Activated CD8-positive, alpha-beta T cell treated with anti-CD3 and anti-CD28 coated beads, Interleukin-2, amount 10 ng/mL, durations not matched to agents 7 days and 5 days (primary cell): Measurements from ENCODE around the gene RTN4R. TPM values are rescaled to one million over a fixed set of nuclear protein-coding genes. Genes with fewer than 3 reads are reported as not detected.

ENCODE experiments used
- ATAC-seq: fragments of 150-1000 bp; cut with Tn5 transposase; one replicate; pipeline ENCODE4 v1.10.0; 2021; ENCODE audit warnings: moderate library complexity
- CTCF ChIA-PET: fragments of 350-600 bp; sonication (Branson Sonifier 250); formaldehyde crosslinking; loops from one replicate; lab custom pipeline; 2021; ENCODE audit warnings: antibody characterized with exemption; lab: Charles Lee
- POLR2A ChIA-PET: fragments of 350-600 bp; sonication (Branson Sonifier 250); formaldehyde crosslinking; loops from one replicate; lab custom pipeline; 2021; ENCODE audit warnings: antibody characterized with exemption; lab: Charles Lee
- DNase-seq: peaks from one replicate; pipeline ENCODE4 v3.0.0-alpha.2; 2020
- H3K27ac Mint-ChIP-seq: one replicate; pipeline ENCODE4 v1.8.0; 2021; ENCODE audit warnings: mild to moderate bottlenecking, mixed read lengths
- H3K27me3 Mint-ChIP-seq: one replicate; pipeline ENCODE4 v1.8.0; 2021; ENCODE audit warnings: low read depth, mixed read lengths
- H3K36me3 Mint-ChIP-seq: one replicate; pipeline ENCODE4 v1.8.0; 2021; ENCODE audit warnings: low read depth, mixed read lengths
- H3K4me1 Mint-ChIP-seq: one replicate; pipeline ENCODE4 v1.8.0; 2021; ENCODE audit warnings: low read depth, mixed read lengths
- H3K4me3 Mint-ChIP-seq: one replicate; pipeline ENCODE4 v1.8.0; 2021; ENCODE audit warnings: mild to moderate bottlenecking, mixed read lengths
- H3K9me3 Mint-ChIP-seq: one replicate; pipeline ENCODE4 v1.8.0; 2022; ENCODE audit warnings: mixed read lengths; ENCODE audit not compliant: insufficient read depth
- total RNA-seq, 2 experiments: library from RNA; stranded (reverse); gene quantifications; one replicate each; pipeline ENCODE4 v1.2.3, GENCODE V29; 2021

Gene RTN4R
- total RNA-seq, 2 experiments from 2014 or later: 3.7 to 3.8 TPM

DNA sequence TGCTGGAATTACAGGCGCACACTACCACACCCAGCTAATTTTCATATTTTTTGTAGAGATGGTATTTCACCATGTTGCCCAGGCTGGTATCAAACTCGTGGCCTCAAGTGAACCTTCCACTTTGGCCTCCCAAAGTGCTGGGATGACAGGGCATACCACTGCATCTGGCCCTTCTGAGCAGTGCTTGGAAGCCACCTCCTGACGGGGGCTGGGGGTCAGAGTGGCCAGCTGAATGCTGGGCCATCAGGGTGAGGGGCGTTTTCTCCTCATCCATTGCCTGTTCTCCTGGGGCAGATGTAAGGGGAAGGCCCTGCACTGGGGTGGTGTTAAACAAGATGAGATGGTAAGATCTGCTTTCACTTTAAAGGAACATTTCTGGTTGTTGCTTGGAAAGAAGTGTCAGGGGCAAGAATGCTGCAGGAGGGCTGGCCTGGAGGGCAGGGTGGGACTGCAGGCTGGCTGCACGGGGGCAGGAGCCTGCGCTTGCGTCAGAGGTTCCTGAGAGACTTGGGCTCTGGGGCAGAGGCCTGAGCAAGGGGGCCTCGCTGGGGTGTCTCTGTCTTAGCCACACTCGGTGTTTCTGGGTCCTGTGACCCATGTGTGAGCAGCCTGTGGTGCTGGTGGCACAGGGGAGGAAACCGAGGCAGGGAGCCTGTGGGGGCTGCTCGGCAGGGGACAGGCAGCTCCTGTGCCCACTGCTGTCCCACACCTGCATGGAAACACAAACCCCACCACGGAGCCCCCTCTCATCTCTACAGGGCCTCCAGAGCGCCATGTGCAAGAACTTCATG, 34.5 kb upstream of the RTN4R start:
- no peak overlapping the region for H3K27ac Mint-ChIP-seq
- H3K27me3 Mint-ChIP-seq: peaks cover 17% of the 10 kb centered on the region
- ChIA-PET CTCF (no interaction called here), POLR2A (no interaction called here)
- H3K4me1 Mint-ChIP-seq: peaks cover 16% of the 10 kb centered on the region
- DNase-seq (no peak), ATAC-seq (no peak)
- no peaks in the 10 kb centered on the region for H3K9me3 Mint-ChIP-seq
- H3K4me3 Mint-ChIP-seq: no peak overlapping the region
- no peaks in the 10 kb centered on the region for H3K36me3 Mint-ChIP-seq

DNA sequence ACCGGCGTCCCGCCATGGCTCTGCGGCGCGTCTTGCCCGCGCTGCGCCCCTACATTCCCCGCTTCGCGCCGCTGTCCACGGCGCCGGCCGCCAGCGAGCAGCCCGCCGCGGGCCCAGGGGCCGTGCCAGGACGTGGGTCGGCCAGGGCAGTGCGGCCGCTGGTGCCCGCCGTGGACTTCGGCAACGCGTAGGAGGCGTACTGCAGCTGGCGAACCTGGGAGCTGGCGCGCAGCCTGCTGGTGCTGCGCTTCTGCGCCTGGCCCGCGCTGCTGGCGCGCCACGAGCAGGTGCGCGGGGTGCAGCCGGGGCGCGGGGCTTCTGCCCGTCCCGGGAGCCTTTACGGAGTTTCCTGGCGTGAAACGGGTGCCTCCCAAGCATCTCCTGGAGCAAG, 31.6 kb upstream of the RTN4R start:
- Mint-ChIP-seq H3K4me3 (peak overlapping the region; percentile 75), H3K36me3 (no peaks in the 10 kb centered on the region), H3K4me1 (peaks cover 6% of the 10 kb centered on the region), H3K27me3 (peaks cover 17% of the 10 kb centered on the region), H3K27ac (no peak overlapping the region), H3K9me3 (no peaks in the 10 kb centered on the region)
- ChIA-PET CTCF (no interaction called here), POLR2A (no interaction called here)
- ATAC-seq (peak; percentile 48), DNase-seq (no peak)

- Mint-ChIP-seq H3K9me3 (no peaks in the 10 kb centered on the region), H3K27ac (no peak overlapping the region), H3K27me3 (peaks cover 17% of the 10 kb centered on the region), H3K36me3 (no peaks in the 10 kb centered on the region), H3K4me1 (peaks cover 6% of the 10 kb centered on the region), H3K4me3 (peak overlapping the region; percentile 75)
- DNase-seq (peak; percentile 91), ATAC-seq (peak; percentile 93)
- ChIA-PET POLR2A (no interaction called here), CTCF (no interaction called here)
Observed at GRCh38 chr22:20298803-20299745, 31.0 kb upstream of the RTN4R start.

- DNase-seq (no peak), ATAC-seq (no peak)
- Mint-ChIP-seq H3K27ac (no peak overlapping the region), H3K4me3 (peak overlapping the region; percentile 75), H3K36me3 (no peaks in the 10 kb centered on the region), H3K9me3 (no peaks in the 10 kb centered on the region), H3K27me3 (peaks cover 17% of the 10 kb centered on the region), H3K4me1 (peaks cover 6% of the 10 kb centered on the region)
- ChIA-PET CTCF (no interaction called here), POLR2A (no interaction called here)
Observed at GRCh38 chr22:20298110-20298802, 30.1 kb upstream of the RTN4R start.

DNA sequence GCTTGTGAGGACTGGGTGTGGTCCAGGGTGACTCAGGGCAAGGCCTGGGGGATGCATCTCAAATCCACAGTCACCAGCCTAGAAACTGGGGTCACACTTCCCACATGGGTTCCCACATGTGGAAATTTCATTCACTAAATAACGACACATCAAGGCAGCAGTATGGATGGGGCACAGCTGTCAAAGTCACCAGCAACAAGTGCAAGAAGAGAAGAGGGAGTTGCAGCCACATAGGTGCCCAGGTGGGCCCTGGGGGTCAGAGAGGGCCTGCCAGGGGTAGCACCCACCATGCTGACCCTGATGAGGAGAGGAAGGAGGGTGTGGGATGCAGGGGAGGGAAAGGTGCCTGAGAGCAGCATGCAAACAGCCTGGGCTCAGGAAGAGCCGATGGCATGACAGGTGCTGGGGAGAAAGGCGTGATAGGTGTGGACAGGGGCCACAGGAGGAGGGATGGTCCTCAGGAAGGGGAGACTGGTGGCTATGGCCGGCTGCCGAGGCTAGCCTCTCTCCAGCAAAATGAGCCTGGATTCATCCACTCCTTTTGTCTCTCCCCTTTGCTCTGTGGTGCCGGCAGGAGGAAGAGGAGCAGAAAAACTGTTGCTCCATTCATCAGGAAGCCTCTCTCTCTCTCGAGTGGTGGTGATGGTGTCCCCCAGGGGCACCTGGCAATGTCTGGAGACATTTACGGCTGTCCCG, 29.4 kb upstream of the RTN4R start:
- no peak overlapping the region for H3K4me3 Mint-ChIP-seq
- H3K27me3 Mint-ChIP-seq: peaks cover 14% of the 10 kb centered on the region
- H3K9me3 Mint-ChIP-seq: no peaks in the 10 kb centered on the region
- CTCF ChIA-PET: no interaction called here
- ATAC-seq (no peak), DNase-seq (no peak)
- POLR2A ChIA-PET: no interaction called here
- no peaks in the 10 kb centered on the region for H3K36me3 Mint-ChIP-seq
- H3K4me1 Mint-ChIP-seq: peaks cover 5% of the 10 kb centered on the region
- H3K27ac Mint-ChIP-seq: no peak overlapping the region

- Mint-ChIP-seq H3K4me1 (peaks cover 4% of the 10 kb centered on the region), H3K4me3 (no peak overlapping the region), H3K9me3 (no peaks in the 10 kb centered on the region), H3K27ac (no peak overlapping the region), H3K36me3 (no peaks in the 10 kb centered on the region), H3K27me3 (peaks cover 12% of the 10 kb centered on the region)
- no peak for DNase-seq
- ChIA-PET CTCF (no interaction called here), POLR2A (no interaction called here)
- ATAC-seq: no peak
Observed at GRCh38 chr22:20296598-20296997, 28.5 kb upstream of the RTN4R start.

DNA sequence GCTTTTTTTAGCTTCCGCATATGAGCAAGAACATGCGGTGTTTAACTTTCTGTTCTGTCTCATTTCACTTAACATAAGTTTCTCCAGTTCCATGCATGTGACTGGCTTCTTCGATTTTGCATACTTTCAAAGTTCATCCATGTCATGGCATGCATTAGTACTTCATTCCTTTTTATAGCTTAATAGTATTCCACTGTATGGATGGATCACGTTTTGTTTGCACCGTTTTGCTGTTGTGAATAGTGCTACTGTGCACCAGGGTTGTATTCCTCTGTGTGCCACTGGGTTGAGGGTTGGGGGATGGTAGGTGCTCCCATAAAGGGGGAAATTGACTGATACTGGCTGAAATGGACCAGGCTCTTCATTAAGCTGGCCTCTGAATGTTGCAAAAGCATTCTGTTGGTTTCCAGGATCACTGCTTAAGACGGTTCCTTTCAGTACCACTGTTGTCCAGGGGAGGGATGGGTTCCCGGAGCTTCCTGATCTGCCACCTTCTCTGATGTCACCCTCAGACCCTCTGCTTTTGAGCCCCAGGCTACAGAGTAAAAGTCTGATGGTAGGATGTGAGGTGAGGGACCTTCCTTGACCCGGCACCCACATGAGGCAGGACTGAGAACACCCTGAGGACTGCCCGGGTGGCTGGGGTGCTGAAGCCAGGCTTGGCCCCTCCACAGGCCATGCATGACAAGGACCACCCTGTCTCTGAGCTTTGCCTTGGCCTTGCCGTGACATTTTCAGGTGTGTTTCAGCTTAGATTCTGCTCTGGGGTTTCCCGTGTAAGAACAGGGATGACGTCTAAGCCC, 27.3 kb upstream of the RTN4R start:
- ChIA-PET CTCF (interaction anchor here (0.9 to 2.3 kb wide), 5 partner anchors 9 to 161 kb away, joined by 3 to 9 read pairs (median 3); no protein-coding TSS in a partner anchor), POLR2A (no interaction called here)
- no peaks in the 10 kb centered on the region for H3K9me3 Mint-ChIP-seq
- no peak for ATAC-seq
- H3K27me3 Mint-ChIP-seq: peaks cover 3% of the 10 kb centered on the region
- no peaks in the 10 kb centered on the region for H3K36me3 Mint-ChIP-seq
- H3K4me1 Mint-ChIP-seq: peaks cover 4% of the 10 kb centered on the region
- DNase-seq: no peak
- no peak overlapping the region for H3K4me3 Mint-ChIP-seq
- H3K27ac Mint-ChIP-seq: no peak overlapping the region

DNA sequence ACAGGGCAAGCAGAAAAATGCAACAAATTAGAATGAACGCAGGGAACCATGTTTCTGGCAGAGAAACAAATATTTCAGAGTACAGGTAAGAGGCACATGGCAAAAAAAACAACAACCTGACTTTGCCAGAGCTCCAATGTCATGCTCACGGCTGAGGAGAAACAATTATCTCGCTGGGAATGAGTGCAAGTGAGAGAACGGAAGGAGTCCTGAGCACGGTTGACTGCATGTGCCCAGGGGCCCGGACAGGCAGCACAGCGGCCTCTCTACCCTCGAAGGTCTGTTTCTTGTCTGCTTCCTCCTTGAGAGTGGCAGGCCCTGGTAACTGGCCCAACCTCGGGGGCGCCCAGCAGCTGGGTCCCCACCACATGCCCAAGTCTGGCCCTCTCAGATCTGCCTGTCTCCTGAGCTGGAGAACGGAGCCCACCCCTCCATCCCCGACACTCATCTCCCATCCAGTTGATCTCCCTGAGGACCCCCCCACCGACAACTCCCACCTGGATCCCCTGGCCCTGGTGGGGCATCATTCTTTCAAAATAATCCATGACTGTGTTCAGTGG, 24.6 kb upstream of the RTN4R start:
- ChIA-PET POLR2A (no interaction called here), CTCF (interaction anchor here (1.3 to 1.4 kb wide), 2 partner anchors 10 to 136 kb away, joined by 3 read pairs; no protein-coding TSS in a partner anchor)
- Mint-ChIP-seq H3K4me3 (no peak overlapping the region), H3K9me3 (no peaks in the 10 kb centered on the region), H3K36me3 (no peaks in the 10 kb centered on the region), H3K4me1 (no peaks in the 10 kb centered on the region), H3K27ac (no peak overlapping the region), H3K27me3 (no peaks in the 10 kb centered on the region)
- no peak for DNase-seq
- ATAC-seq: no peak

DNA sequence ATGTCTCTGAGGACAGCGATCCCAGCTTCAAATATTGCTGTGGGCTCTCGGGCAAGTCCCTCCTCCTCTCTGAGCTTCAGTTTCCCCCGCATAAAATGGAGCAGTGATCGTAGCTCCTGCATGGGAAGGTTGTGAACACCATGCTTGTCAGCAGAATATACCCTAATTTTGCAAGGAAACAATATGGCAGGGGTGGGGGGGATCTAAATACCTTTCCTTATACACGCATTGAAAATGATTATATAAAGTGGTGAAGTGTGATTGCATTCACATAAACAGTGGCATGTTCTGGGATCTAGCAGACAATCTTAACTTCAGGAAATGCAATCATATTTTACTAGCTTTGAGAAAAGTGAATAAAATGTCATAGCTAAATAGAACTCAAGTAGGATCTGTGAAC, 24.0 kb upstream of the RTN4R start:
- H3K36me3 Mint-ChIP-seq: no peaks in the 10 kb centered on the region
- CTCF ChIA-PET: interaction anchor here (1.3 to 1.4 kb wide), 2 partner anchors 9 to 135 kb away, joined by 3 read pairs; no protein-coding TSS in a partner anchor
- no peak overlapping the region for H3K4me3 Mint-ChIP-seq
- ATAC-seq: no peak
- POLR2A ChIA-PET: interaction anchor here (0.7 kb wide), 1 partner anchor 27 kb away, joined by 3 read pairs; the partner anchor contains the start of gene DGCR6L
- H3K4me1 Mint-ChIP-seq: no peaks in the 10 kb centered on the region
- H3K27me3 Mint-ChIP-seq: no peaks in the 10 kb centered on the region
- no peak overlapping the region for H3K27ac Mint-ChIP-seq
- H3K9me3 Mint-ChIP-seq: no peaks in the 10 kb centered on the region
- DNase-seq: no peak

DNA sequence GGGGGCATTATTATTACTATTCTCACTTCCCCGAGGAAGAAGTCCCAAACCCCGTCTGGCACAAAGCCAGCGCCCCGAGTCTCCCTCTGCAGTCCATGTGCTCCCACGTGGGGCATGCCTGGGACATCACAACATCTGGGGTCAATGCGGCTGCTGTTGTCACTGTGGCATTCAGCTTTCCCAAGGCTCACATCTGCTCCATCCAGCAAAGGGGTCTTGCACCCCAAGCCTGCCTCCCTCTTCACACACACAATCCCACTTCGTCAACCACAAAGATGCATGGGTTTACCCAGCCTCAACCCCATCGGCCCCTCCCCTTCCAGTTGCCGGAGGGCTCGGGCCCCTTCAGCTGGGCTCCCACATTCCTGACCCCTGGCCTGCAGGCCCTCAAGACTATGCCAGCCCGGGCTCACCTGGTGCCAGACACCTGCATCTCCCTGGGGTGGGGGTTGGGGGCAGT, 23.5 kb upstream of the RTN4R start:
- no peaks in the 10 kb centered on the region for H3K27me3 Mint-ChIP-seq
- H3K9me3 Mint-ChIP-seq: no peaks in the 10 kb centered on the region
- CTCF ChIA-PET: interaction anchor here (1.3 to 1.4 kb wide), 2 partner anchors 9 to 135 kb away, joined by 3 read pairs; no protein-coding TSS in a partner anchor
- no peak overlapping the region for H3K4me3 Mint-ChIP-seq
- H3K27ac Mint-ChIP-seq: no peak overlapping the region
- H3K4me1 Mint-ChIP-seq: no peaks in the 10 kb centered on the region
- POLR2A ChIA-PET: interaction anchor here (0.7 kb wide), 1 partner anchor 28 kb away, joined by 3 read pairs; the partner anchor contains the start of gene DGCR6L
- no peaks in the 10 kb centered on the region for H3K36me3 Mint-ChIP-seq
- no peak for ATAC-seq
- DNase-seq: no peak
